ENCODE results near the gene CHD8.

Gene CHD8

DNA sequence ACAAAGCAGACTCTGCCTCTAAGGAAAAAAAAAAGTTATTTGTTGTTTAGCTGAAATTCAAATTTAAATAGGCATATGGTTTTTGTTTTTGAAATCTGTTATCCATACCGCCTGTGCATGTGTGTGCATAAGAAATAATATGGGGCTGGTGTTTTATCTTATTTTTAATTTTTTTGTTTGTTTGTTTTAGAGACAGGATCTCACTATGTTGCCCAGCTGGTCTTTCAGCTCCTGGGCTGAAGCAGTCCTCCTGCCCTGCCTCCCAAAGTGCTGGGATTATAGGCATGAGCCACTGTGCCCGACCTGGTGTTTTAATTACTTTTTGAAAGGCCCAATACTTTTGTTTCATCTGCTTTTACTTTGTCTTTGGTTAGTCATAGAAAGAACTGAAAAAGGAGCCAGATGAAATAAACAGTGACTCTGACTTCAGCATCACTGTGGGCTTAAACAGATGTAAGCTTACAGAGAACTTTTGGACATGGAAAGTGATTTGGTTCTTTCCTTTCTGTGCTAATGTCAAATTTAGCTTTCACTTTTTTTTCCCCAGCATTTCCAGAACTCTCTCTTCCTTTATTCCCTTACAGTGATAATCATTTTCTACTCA, 109.3 kb downstream of the CHD8 start:
- H3K4me3 Mint-ChIP-seq = no peak overlapping the region
- DNase-seq = no peak
- TF ChIP-seq, protein P1, sequence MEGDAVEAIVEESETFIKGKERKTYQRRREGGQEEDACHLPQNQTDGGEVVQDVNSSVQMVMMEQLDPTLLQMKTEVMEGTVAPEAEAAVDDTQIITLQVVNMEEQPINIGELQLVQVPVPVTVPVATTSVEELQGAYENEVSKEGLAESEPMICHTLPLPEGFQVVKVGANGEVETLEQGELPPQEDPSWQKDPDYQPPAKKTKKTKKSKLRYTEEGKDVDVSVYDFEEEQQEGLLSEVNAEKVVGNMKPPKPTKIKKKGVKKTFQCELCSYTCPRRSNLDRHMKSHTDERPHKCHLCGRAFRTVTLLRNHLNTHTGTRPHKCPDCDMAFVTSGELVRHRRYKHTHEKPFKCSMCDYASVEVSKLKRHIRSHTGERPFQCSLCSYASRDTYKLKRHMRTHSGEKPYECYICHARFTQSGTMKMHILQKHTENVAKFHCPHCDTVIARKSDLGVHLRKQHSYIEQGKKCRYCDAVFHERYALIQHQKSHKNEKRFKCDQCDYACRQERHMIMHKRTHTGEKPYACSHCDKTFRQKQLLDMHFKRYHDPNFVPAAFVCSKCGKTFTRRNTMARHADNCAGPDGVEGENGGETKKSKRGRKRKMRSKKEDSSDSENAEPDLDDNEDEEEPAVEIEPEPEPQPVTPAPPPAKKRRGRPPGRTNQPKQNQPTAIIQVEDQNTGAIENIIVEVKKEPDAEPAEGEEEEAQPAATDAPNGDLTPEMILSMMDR (IDR thresholded peaks at IDR 0.05) = no peak
- H3K27me3 Mint-ChIP-seq (ENCODE audit: low read depth, poor library complexity) = peaks cover 12% of the 10 kb centered on the region
- H3K27ac Mint-ChIP-seq = no peak overlapping the region
- no peaks in the 10 kb centered on the region for H3K9me3 Mint-ChIP-seq
- peaks cover 18% of the 10 kb centered on the region for H3K36me3 Mint-ChIP-seq (ENCODE audit: low read depth)
- H3K4me1 Mint-ChIP-seq = no peaks in the 10 kb centered on the region

DNA sequence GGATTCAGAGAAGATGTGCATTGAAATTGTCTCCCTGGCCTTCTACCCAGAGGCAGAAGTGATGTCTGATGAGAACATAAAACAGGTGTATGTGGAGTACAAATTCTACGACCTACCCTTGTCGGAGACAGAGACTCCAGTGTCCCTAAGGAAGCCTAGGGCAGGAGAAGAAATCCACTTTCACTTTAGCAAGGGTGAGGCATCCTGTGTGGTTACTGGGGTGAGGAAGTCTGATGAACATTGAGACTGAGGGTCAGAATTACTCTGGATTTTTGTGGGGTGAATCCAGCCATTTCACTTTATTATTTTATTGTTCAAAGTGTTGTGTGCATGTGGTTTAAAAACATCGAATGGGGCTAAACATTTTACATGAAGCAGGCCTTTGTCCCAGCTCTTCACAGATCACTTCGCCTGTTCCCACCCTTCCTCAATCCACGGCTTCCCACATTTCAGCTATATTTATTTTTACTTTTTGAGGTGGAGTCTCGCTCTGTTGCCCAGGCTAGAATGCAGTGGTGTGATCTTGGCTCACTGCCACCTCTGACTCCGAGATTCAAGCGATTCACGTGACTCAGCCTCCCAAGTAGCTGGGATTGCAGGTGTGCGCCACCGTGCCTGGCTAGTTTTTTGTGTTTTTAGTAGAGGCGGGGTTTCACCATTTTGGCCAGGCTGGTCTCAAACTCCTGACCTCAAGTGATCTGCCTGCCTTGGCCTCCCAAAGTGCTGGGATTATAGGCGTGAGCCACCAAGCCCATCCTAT, 112.7 kb downstream of the CHD8 start:
- Mint-ChIP-seq H3K36me3 (ENCODE audit: low read depth) (no peaks in the 10 kb centered on the region), H3K27ac (no peak overlapping the region), H3K4me1 (no peaks in the 10 kb centered on the region), H3K27me3 (ENCODE audit: low read depth, poor library complexity) (peaks cover 15% of the 10 kb centered on the region), H3K4me3 (no peak overlapping the region), H3K9me3 (no peaks in the 10 kb centered on the region)
- TF ChIP-seq, protein P1 (IDR thresholded peaks at IDR 0.05) = no peak
- no peak for DNase-seq

Measured in nephron progenitor cell (in vitro differentiated cells).